ENCODE data around the gene CACNG3.
"Not testable (repeated sequence)": the region's sequence is repeated elsewhere in the genome, so short reads cannot be mapped to it uniquely, and the experiment has no call there.

The CACNG3 gene

GRCh38 chr16:24255456-24256371 is at the start of gene CACNG3:
CACNG3 (plus strand) TSS chr16:24256335; CDS start chr16:24256755, 420 bp downstream.
- no peak for DNase-seq

- DNase-seq, result no peak
These were observed 49.2 kb upstream of the CACNG3 start for GRCh38 chr16:24206926-24207325.

GRCh38 chr16:24208710-24209109 is 47.4 kb upstream of the CACNG3 start:
- DNase-seq, result no peak

DNA sequence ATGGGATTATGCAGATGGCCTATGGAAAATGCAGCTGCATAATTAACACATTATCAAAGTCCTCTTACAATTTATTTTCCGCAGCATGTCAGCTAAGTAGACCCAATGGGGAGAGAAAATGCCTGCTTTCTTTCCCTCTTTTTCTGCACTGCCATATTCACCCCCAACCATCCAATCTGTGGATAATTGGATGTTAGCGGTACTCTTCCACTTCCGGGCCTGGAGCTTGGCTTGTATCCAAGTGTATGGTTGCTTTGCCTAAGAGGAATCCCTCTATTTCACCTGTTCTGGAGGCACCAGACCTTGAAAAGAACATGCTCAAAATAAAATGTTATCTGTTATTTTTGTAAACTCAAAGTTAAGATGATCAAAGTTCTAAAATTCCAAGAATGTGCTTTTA is 41.1 kb upstream of the CACNG3 start:
- no peak for DNase-seq

DNA sequence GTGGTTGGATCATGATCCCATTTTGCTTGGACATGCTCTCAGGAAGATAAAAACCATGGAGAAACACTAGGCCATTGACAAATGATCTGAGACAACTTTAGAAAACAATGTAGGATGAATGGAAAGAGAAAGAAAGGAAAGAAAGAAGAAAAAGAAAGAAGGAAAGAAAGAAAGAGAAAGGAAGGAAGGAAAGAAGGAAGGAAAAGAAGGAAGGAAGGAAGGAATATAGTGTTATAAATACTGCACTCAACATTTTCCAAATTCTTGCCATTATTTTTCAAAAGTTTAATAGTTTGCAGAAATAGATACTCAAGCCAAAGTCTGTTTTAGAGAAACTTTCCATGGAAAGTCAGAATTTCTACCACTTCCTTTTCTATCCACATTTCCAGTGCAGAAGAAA is 39.2 kb upstream of the CACNG3 start:
- no peak for DNase-seq

GRCh38 chr16:24217461-24217860 is 38.7 kb upstream of the CACNG3 start:
- no peak for DNase-seq

DNA sequence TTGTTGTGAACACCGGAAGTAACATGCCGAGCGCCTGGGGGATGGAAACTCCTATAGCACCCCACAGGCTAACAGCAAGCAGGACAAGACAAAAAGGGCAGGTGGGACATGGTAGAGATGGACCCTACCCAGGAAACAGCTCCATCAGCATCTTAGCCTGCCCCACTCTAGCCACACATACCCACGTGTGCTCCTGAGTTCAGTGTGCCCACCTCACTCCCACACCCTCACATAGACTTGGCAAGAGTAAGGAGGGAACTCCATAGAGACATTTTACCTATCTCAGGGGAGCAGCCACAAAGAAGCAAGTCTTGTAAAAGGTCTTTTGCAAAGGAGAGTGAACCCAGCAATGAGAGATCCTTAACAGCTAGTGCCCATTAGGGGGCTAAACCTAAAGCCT is 37.8 kb upstream of the CACNG3 start:
- no peak for DNase-seq

DNA sequence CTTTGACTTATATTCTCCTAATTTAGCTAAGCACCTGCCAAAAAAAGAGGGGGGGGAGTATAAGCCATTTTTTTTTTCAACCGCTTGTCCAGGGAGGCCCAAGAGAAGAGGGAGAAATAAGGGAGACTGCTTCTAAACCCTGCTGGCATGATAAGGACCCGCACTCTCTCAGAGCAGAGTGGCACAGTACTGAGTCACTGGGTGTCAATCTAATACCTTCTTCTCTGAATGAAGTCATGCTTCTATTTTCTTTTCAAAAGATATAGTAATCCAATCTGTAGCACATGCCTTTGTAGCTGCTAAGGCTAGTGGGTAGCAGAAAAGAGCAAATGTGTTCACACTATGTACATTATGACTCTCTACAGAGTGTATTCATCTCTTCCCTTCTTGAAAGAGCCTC is 34.9 kb upstream of the CACNG3 start:
- no peak for DNase-seq

- DNase-seq, result no peak
These were observed 27.6 kb upstream of the CACNG3 start for GRCh38 chr16:24228514-24228913.

GRCh38 chr16:24232936-24233335 is 23.2 kb upstream of the CACNG3 start:
- DNase-seq, result no peak

- no peak for DNase-seq
These were observed 21.4 kb upstream of the CACNG3 start for GRCh38 chr16:24234737-24235136.

DNA sequence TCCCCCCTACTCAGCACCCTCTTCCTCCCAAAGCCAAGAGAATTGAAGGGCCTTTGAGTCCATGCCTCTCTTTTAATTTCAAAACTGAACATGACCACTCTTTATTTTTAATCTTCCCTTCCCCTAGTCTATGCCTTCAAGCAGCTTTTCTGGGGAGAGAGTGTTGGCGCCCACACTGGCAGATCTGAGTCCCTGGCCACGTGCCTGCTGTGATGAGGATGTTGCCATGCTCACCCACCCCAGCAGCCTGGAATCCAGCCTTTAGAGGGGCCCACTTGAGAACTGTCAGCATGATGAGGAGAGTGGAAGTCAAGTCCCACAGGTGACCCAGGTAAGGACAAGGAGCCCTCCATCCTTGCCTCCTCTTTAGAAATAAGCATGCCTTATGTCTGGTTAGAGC is 20.3 kb upstream of the CACNG3 start:
- no peak for DNase-seq

GRCh38 chr16:24238846-24239245 is 17.3 kb upstream of the CACNG3 start:
- DNase-seq, result not testable (repeated sequence)

GRCh38 chr16:24246911-24247607 is 9.1 kb upstream of the CACNG3 start:
- DNase-seq, result no peak

- DNase-seq, result no peak
These were observed 2.9 kb upstream of the CACNG3 start for GRCh38 chr16:24253192-24253591.

DNA sequence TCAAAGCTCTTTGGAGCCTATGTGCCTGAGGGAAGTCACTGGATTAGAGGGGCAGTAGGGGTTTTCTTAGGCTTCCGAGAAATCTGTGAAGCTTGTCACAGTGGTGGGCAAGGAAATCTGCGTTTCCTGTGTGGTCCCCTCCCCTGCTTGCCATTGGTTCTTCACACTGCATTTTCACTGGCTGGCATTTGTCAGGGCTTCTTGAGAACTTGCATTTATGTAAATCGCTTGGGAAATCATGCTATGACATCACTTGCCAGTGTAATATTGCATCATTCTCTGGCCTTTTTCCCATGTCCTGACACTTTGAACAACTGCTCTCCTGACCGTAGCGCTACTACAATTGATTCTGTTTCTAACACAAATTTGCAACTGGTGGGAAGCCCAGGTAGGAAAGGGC is 1.8 kb downstream of the CACNG3 start:
- no peak for DNase-seq

DNA sequence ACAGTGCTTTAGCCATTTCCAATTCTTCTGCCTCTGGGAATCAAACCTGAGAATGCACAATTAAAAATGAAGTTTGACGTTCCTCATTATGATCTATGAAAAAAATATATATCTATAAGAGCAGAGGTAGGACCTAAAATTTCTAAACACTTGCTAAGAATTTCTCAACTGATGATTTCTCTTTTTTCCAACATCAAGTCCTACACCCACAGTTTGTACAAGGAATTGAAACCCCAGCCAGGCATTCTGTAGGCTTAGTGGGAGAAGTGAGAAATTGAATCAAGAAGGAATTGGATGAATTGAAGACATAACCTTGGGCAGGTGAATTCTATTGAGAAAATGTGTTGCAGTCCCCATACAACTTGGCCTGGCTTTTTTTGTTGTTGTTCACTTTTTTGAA is 2.7 kb downstream of the CACNG3 start:
- DNase-seq, result no peak

GRCh38 chr16:24262816-24263215 is 6.7 kb downstream of the CACNG3 start:
- DNase-seq, result no peak

DNA sequence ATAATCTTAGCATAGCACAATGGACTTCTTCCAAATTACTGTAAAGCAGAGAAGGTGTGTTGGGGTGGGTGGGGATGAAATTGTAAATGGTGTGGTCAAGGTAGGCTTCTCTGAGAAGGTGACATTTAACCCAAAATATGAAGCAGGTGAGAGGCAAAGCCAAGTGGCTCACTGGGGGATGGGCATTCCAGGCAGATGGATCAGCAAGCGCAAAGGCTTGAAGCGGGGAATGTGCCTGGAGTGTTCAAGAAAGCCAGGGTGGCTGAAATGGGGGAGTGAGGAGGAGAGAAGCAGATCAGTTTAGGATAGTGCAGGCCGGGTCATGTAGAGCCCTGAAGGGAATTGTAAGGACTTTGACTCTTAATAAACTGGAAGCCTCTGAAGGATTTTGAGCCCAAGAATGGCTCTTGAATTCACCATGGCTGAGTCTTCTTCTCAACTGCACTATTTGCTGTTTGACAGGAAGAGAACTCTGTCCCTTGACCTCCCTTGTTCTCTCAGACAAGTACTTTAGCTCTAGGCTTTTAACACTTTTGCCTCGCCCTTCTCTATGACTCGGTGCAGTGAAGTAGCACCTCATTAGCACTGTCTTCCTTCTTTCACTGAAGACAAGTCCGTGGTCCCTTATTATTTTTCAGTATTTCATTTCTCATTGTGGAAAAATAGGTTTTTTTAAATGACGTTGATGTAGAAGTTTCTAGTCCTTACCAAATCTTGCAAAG is 14.7 kb downstream of the CACNG3 start:
- DNase-seq, result no peak

DNA sequence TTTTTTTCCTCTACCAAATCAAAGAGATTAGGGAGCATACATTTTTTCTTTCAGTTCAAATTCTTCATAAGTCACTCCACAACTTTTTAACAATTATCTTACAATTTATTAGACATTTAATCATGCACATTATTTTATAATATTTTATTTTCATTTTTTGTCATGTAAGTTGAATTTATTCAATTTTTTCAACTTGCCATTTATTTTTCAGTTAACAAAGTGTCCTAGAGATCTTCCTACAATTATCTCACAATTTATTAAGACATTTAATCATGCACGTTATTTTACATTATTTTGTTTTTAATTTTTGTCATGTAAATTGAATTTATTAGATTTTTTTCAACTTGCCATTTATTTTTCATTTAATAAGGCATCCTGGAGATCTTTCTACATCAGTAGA is 16.2 kb downstream of the CACNG3 start:
- DNase-seq, result no peak

- no peak for DNase-seq
These were observed 17.5 kb downstream of the CACNG3 start for GRCh38 chr16:24273508-24274182.

GRCh38 chr16:24275413-24275812 is 19.3 kb downstream of the CACNG3 start:
- DNase-seq, result no peak

DNA sequence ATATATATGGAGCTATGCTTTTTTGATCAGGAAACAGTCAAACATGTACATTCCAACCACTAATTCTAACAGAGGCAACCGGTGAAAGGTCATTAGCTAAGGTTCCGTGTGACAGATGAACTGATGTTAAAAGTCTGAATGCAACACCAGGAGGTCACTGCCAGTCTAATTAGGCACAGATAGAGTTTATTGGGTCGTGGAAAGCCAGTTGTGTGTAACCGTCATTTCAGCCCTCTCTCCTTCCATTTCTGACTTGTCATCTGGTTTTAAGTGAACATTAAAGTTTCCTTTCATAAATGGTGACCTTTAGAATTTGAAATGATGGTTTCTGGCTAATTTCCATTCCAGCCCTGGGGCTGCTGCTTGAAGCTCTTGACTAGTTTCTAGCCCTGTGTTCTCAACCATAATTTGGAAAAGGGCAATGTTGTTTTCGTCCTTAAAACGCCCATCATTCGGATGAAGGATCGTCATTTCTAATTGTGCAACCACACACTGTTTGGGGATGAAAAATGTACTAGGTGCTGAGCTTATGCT is 23.9 kb downstream of the CACNG3 start:
- DNase-seq, result no peak
